B cell (primary cell): ENCODE results near the gene TKTL1. TPM values are rescaled to one million over a fixed set of nuclear protein-coding genes. Genes with fewer than 3 reads are reported as not detected.

Source experiments
- polyA plus RNA-seq: library from polyadenylated mRNA; depleted of rRNA; stranded (reverse); fragments of >200 nt; gene quantifications from 2 replicates; pipeline ENCODE4 v1.2.3, GENCODE V29; 2012
- total RNA-seq, 2 donors: library from RNA; stranded (reverse); fragments of 120-200 nt in 1 of 2; gene quantifications; 1 replicate in 1 of 2; 2 replicates in 1 of 2; pipeline versions ENCODE4 v1.2.3 to v1.2.4, GENCODE V29; 2013 to 2022

The TKTL1 gene
- total and polyA plus RNA-seq, 2 donors (not counting 1 experiment from before 2014, with no cell fraction given): 0.18 to 0.96 TPM

Other genes with a start within 250 kb of the TKTL1 start
- gene MECP2, start 198.1 kb upstream of the TKTL1 start, total RNA-seq: 113 and 122 TPM in 2 replicates
- 20.0 and 26.5 TPM in 2 replicates for gene MECP2, start 198.1 kb upstream of the TKTL1 start, polyA plus RNA-seq
- not detected in 2 replicates for gene OPN1LW, start 151.6 kb upstream of the TKTL1 start, total RNA-seq
- gene OPN1LW, start 151.6 kb upstream of the TKTL1 start, polyA plus RNA-seq: not detected in 2 replicates
- not detected in 2 replicates for gene OPN1MW, start 113.2 kb upstream of the TKTL1 start, total RNA-seq
- not detected in 2 replicates for gene OPN1MW, start 113.2 kb upstream of the TKTL1 start, polyA plus RNA-seq
- not detected in 2 replicates for gene OPN1MW2, start 76.0 kb upstream of the TKTL1 start, total RNA-seq
- not detected in 2 replicates for gene OPN1MW2, start 76.0 kb upstream of the TKTL1 start, polyA plus RNA-seq
- not detected in 2 replicates for gene OPN1MW3, start 38.2 kb upstream of the TKTL1 start, total RNA-seq
- not detected in 2 replicates for gene OPN1MW3, start 38.2 kb upstream of the TKTL1 start, polyA plus RNA-seq
- gene TEX28, start 671 bp upstream of the TKTL1 start, total RNA-seq: not detected in 2 replicates
- not detected in 2 replicates for gene TEX28, start 671 bp upstream of the TKTL1 start, polyA plus RNA-seq
- gene FLNA, start 78.8 kb downstream of the TKTL1 start, total RNA-seq: 510 and 523 TPM in 2 replicates
- 281 and 342 TPM in 2 replicates for gene FLNA, start 78.8 kb downstream of the TKTL1 start, polyA plus RNA-seq
- 67.2 and 81.7 TPM in 2 replicates for gene EMD, start 83.5 kb downstream of the TKTL1 start, total RNA-seq
- 132 and 156 TPM in 2 replicates for gene EMD, start 83.5 kb downstream of the TKTL1 start, polyA plus RNA-seq
- gene RPL10, start 102.6 kb downstream of the TKTL1 start, total RNA-seq: 3,946 and 4,073 TPM in 2 replicates
- 9,737 and 16,482 TPM in 2 replicates for gene RPL10, start 102.6 kb downstream of the TKTL1 start, polyA plus RNA-seq
- 24.6 TPM in 2 replicates for gene DNASE1L1, start 113.5 kb downstream of the TKTL1 start, total RNA-seq
- 30.4 and 49.2 TPM in 2 replicates for gene DNASE1L1, start 113.5 kb downstream of the TKTL1 start, polyA plus RNA-seq
- 117 and 118 TPM in 2 replicates for gene TAFAZZIN, start 115.7 kb downstream of the TKTL1 start, total RNA-seq
- 224 and 241 TPM in 2 replicates for gene TAFAZZIN, start 115.7 kb downstream of the TKTL1 start, polyA plus RNA-seq
- gene ATP6AP1, start 132.9 kb downstream of the TKTL1 start, total RNA-seq: 55.6 and 57.7 TPM in 2 replicates
- 38.9 and 47.1 TPM in 2 replicates for gene ATP6AP1, start 132.9 kb downstream of the TKTL1 start, polyA plus RNA-seq
- 194 and 199 TPM in 2 replicates for gene GDI1, start 141.4 kb downstream of the TKTL1 start, total RNA-seq
- gene GDI1, start 141.4 kb downstream of the TKTL1 start, polyA plus RNA-seq: 311 and 436 TPM in 2 replicates
- gene FAM50A, start 148.3 kb downstream of the TKTL1 start, total RNA-seq: 70.4 and 79.8 TPM in 2 replicates
- 44.5 and 60.0 TPM in 2 replicates for gene FAM50A, start 148.3 kb downstream of the TKTL1 start, polyA plus RNA-seq
- gene PLXNA3, start 162.5 kb downstream of the TKTL1 start, total RNA-seq: 114 and 120 TPM in 2 replicates
- gene PLXNA3, start 162.5 kb downstream of the TKTL1 start, polyA plus RNA-seq: 50.5 and 68.6 TPM in 2 replicates
- gene LAGE3, start 183.5 kb downstream of the TKTL1 start, total RNA-seq: 17.0 and 19.3 TPM in 2 replicates
- 13.6 and 19.9 TPM in 2 replicates for gene LAGE3, start 183.5 kb downstream of the TKTL1 start, polyA plus RNA-seq
- 23.3 and 29.5 TPM in 2 replicates for gene UBL4A, start 190.8 kb downstream of the TKTL1 start, total RNA-seq
- gene UBL4A, start 190.8 kb downstream of the TKTL1 start, polyA plus RNA-seq: 7.7 and 13.1 TPM in 2 replicates
- gene SLC10A3, start 194.8 kb downstream of the TKTL1 start, total RNA-seq: 16.7 and 17.9 TPM in 2 replicates
- 26.6 and 36.9 TPM in 2 replicates for gene SLC10A3, start 194.8 kb downstream of the TKTL1 start, polyA plus RNA-seq
- 39.6 and 43.3 TPM in 2 replicates for gene FAM3A, start 220.4 kb downstream of the TKTL1 start, total RNA-seq
- 59.4 and 61.1 TPM in 2 replicates for gene FAM3A, start 220.4 kb downstream of the TKTL1 start, polyA plus RNA-seq